GM12878 (cell line): ENCODE data around the gene PDZRN3.

ENCODE experiments used
- IKZF1 ChIP-seq: fragments of 450-650 bp; conservative IDR thresholded peaks from 2 replicates; pipeline ENCODE4 v1.6.1; 2017; ENCODE audit warnings: antibody characterized with exemption, mild to moderate bottlenecking
- NR2F1 ChIP-seq: fragments of 450-650 bp; conservative IDR thresholded peaks from 2 replicates; pipeline ENCODE4 v1.6.1; 2017; ENCODE audit warnings: mild to moderate bottlenecking
- POLR2AphosphoS5 ChIP-seq: IDR thresholded peaks from 2 replicates; pipeline ENCODE4 v1.6.1; 2011; ENCODE audit warnings: mild to moderate bottlenecking, low read length, inconsistent platforms

GRCh38 chr3:73449774-73450173 is 175.0 kb downstream of the PDZRN3 start:
- TF ChIP-seq IKZF1 (peak; percentile 52), POLR2AphosphoS5 (no peak), NR2F1 (no peak)
